ENCODE measurements around the gene CAPN1.

DNA sequence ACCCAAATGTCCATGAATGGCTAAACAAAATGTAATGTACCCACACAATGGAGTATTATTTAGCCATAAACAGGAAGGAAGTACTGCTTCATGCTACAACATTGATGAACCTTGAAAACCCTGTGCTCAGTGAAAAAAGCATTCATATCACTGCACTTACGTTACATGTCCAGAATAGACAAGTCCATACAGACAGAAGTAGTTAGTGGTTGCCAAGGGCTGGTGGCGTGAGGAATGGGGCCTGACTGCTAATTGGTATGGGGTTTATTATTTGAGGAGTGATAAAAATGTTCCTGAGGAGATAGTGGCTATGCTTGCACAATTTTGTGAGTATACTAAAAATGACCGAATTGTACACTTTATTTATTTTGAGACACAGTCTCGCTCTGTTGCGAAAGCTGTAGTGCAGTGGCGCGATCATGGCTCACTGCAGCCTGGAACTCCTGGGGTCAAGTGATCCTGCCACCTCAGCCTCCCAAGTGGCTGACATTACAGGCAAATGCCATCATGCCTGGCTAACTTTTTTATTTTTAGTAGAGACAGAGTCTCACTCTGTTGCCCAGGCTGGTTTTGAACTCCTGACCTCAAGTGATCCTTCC lies 39.7 kb upstream of the CAPN1 start:
- TF ChIP-seq, protein P1, sequence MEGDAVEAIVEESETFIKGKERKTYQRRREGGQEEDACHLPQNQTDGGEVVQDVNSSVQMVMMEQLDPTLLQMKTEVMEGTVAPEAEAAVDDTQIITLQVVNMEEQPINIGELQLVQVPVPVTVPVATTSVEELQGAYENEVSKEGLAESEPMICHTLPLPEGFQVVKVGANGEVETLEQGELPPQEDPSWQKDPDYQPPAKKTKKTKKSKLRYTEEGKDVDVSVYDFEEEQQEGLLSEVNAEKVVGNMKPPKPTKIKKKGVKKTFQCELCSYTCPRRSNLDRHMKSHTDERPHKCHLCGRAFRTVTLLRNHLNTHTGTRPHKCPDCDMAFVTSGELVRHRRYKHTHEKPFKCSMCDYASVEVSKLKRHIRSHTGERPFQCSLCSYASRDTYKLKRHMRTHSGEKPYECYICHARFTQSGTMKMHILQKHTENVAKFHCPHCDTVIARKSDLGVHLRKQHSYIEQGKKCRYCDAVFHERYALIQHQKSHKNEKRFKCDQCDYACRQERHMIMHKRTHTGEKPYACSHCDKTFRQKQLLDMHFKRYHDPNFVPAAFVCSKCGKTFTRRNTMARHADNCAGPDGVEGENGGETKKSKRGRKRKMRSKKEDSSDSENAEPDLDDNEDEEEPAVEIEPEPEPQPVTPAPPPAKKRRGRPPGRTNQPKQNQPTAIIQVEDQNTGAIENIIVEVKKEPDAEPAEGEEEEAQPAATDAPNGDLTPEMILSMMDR (IDR thresholded peaks at IDR 0.05): no peak
- no peak for TF ChIP-seq TCF12 (IDR thresholded peaks at IDR 0.05)
- no peak for TF ChIP-seq EP300 (IDR thresholded peaks at IDR 0.05; ENCODE audit: borderline replicate concordance in 1 of 2, low read depth in 1 of 2, low read length in 1 of 2)
- TF ChIP-seq TAF1 (IDR thresholded peaks at IDR 0.05; ENCODE audit: borderline replicate concordance, low read depth, low read length): no peak
- TF ChIP-seq, protein P2, sequence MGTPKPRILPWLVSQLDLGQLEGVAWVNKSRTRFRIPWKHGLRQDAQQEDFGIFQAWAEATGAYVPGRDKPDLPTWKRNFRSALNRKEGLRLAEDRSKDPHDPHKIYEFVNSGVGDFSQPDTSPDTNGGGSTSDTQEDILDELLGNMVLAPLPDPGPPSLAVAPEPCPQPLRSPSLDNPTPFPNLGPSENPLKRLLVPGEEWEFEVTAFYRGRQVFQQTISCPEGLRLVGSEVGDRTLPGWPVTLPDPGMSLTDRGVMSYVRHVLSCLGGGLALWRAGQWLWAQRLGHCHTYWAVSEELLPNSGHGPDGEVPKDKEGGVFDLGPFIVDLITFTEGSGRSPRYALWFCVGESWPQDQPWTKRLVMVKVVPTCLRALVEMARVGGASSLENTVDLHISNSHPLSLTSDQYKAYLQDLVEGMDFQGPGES (IDR thresholded peaks at IDR 0.05; ENCODE audit: low read depth, low read length): no peak
- TF ChIP-seq CHD2 (IDR thresholded peaks at IDR 0.05; ENCODE audit: low read length, partially characterized antibody): no peak
- no peak for TF ChIP-seq SIN3A (IDR thresholded peaks at IDR 0.05; ENCODE audit: borderline replicate concordance, low read depth, low read length)
- TF ChIP-seq RXRA (IDR thresholded peaks at IDR 0.05; ENCODE audit: borderline replicate concordance, low read depth): no peak
